Measurements from ENCODE around the gene GAS7. TPM values are rescaled to one million over a fixed set of nuclear protein-coding genes. Genes with fewer than 3 reads are reported as not detected.

The GAS7 gene
- total and polyA plus RNA-seq, 7 donors, result 1.4 to 16.9 (median 7.0) TPM

DNA sequence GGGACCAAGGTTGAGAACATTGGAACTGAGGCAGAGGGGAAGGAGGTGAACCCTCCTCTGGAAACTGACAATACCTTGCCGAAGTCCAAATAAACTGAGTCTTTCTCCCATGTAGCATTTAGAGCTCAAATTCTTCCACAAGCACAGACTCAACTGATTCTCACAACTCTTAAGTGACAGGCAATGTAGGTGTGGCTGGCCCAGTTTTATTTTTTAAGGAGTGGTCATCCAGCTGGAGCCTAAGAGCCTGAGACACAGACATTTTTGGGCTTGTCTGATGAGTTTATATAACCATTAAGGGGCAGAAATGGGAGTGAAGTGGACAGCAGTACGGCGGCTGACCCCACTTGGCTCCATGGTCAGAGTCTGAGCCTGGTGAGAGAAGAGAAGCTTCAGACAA lies 304.2 kb downstream of the GAS7 start:
- ATAC-seq (no peak), DNase-seq (no peak)
- TF ChIP-seq, protein P1, sequence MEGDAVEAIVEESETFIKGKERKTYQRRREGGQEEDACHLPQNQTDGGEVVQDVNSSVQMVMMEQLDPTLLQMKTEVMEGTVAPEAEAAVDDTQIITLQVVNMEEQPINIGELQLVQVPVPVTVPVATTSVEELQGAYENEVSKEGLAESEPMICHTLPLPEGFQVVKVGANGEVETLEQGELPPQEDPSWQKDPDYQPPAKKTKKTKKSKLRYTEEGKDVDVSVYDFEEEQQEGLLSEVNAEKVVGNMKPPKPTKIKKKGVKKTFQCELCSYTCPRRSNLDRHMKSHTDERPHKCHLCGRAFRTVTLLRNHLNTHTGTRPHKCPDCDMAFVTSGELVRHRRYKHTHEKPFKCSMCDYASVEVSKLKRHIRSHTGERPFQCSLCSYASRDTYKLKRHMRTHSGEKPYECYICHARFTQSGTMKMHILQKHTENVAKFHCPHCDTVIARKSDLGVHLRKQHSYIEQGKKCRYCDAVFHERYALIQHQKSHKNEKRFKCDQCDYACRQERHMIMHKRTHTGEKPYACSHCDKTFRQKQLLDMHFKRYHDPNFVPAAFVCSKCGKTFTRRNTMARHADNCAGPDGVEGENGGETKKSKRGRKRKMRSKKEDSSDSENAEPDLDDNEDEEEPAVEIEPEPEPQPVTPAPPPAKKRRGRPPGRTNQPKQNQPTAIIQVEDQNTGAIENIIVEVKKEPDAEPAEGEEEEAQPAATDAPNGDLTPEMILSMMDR (IDR thresholded peaks at IDR 0.05), result no peak
- 90 to 94% (median 91%) methylated on average over 3 of the region's 3 CpGs for WGBS, 3 donors
- H3K36me3 ChIP-seq (ENCODE audit: insufficient read depth in 1 of 2, low read depth in 1 of 2), result no peaks in the 10 kb centered on the region
- H3K4me3 ChIP-seq, result no peak overlapping the region
- H3K4me1 ChIP-seq, result no peaks in the 10 kb centered on the region
- intact Hi-C loops (cut with DNase I), result no loop called here
- peaks cover 0 to 1% (median 0%) of the 10 kb centered on the region in 3 donors for H3K27me3 ChIP-seq (ENCODE audit: insufficient read depth in 3 of 3, low read length in 2 of 3)
- H3K9me3 ChIP-seq, result no peaks in the 10 kb centered on the region
- no peak overlapping the region for H3K27ac ChIP-seq

GRCh38 chr17:9893411-9894012 lies 304.9 kb downstream of the GAS7 start:
- TF ChIP-seq, protein P1 (IDR thresholded peaks at IDR 0.05), result no peak
- peaks cover 0 to 1% (median 0%) of the 10 kb centered on the region in 3 donors for H3K27me3 ChIP-seq (ENCODE audit: insufficient read depth in 3 of 3, low read length in 2 of 3)
- H3K4me1 ChIP-seq, result no peaks in the 10 kb centered on the region
- 41 to 52% (median 50%) methylated on average over 3 of the region's 3 CpGs for WGBS, 3 donors
- intact Hi-C loops (cut with DNase I), result no loop called here
- DNase-seq (no peak), ATAC-seq (no peak)
- H3K36me3 ChIP-seq (ENCODE audit: insufficient read depth in 1 of 2, low read depth in 1 of 2), result no peaks in the 10 kb centered on the region
- no peaks in the 10 kb centered on the region for H3K9me3 ChIP-seq
- no peak overlapping the region for H3K27ac ChIP-seq
- no peak overlapping the region for H3K4me3 ChIP-seq

GRCh38 chr17:9890124-9890523 lies 308.3 kb downstream of the GAS7 start:
- no peak for DNase-seq
- intact Hi-C loops (cut with DNase I), result no loop called here
- Histone ChIP-seq H3K9me3 (no peaks in the 10 kb centered on the region), H3K27ac (no peak overlapping the region), H3K4me3 (no peak overlapping the region), H3K4me1 (no peaks in the 10 kb centered on the region), H3K27me3 (ENCODE audit: insufficient read depth in 3 of 3, low read length in 2 of 3) (peaks cover 0 to 1% (median 0%) of the 10 kb centered on the region in 3 donors), H3K36me3 (ENCODE audit: insufficient read depth in 1 of 2, low read depth in 1 of 2) (no peaks in the 10 kb centered on the region)
- WGBS, 3 donors, result 18 to 35% (median 32%) methylated on average over 2 of the region's 2 CpGs
- TF ChIP-seq, protein P1 (IDR thresholded peaks at IDR 0.05), result peak; percentile 32
- ATAC-seq, result peak in 1 of 4 donors; percentile 56

GRCh38 chr17:9887508-9887907 lies 310.9 kb downstream of the GAS7 start:
- peaks cover 17% of the 10 kb centered on the region for H3K9me3 ChIP-seq
- no peaks in the 10 kb centered on the region for H3K36me3 ChIP-seq (ENCODE audit: insufficient read depth in 1 of 2, low read depth in 1 of 2)
- intact Hi-C loops (cut with DNase I), result no loop called here
- no peak overlapping the region for H3K27ac ChIP-seq
- ATAC-seq (no peak), DNase-seq (no peak)
- no peak overlapping the region for H3K4me3 ChIP-seq
- H3K27me3 ChIP-seq (ENCODE audit: insufficient read depth in 3 of 3, low read length in 2 of 3), result no peaks in the 10 kb centered on the region
- TF ChIP-seq, protein P1 (IDR thresholded peaks at IDR 0.05), result no peak
- WGBS, 3 donors, result 81 to 87% (median 85%) methylated on average over 8 of the region's 8 CpGs
- H3K4me1 ChIP-seq, result no peaks in the 10 kb centered on the region

All from psoas muscle (tissue), 8 donors.